ENCODE data around the gene CDH26.

- TF ChIP-seq CTCF (optimal IDR thresholded peaks at IDR 0.05 in 1 of 3, IDR thresholded peaks at IDR 0.05 in 1 of 3, conservative IDR thresholded peaks at IDR 0.05 in 1 of 3; ENCODE audit: extremely low read depth in 1 of 3, insufficient read depth in 2 of 3, low read length in 3 of 3) (no peak), EZH2 (IDR thresholded peaks at IDR 0.05; ENCODE audit: low read length) (no peak)
These were observed 49.4 kb upstream of the CDH26 start for GRCh38 chr20:59908855-59909254.

Measured in keratinocyte (primary cell).